ENCODE data around the gene B4GALNT3.

B4GALNT3 gene

DNA sequence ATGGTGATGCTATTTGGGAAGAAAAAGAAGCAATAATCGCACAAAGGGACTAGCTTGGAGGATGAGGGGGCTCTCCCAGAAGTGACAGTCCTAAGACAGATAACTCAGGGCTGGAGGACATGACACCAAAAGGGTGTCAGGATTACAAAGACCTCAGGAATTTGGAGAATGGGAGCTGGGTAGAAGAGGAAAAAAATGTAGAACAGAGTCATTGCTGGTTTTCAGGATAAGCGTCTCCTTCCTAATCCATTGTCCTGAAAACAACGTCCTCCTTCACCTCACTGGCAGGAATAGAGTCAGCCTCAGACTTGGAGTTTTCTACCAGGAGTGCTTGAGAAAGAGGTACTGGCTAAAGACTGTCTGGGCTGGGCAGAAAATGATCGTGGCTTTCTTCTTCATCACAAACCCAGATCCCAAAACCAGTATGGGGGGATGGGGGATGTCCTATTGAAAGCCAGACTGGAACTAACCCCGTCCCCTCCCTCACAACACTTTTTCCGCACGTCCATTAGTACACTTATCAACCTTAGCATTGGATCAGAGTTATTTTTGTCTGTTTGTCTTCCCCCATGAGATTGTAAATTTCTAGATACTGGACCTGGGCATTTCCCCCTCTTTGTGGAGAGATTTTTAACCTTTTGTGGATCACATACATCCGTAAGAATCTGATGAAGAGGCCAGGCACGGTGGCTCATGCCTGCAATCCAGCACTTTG lies 14.3 kb downstream of the B4GALNT3 start:
- H3K4me3 ChIP-seq = no peak overlapping the region
- H3K36me3 ChIP-seq (ENCODE audit: insufficient read depth, low read length) = no peaks in the 10 kb centered on the region
- no peak overlapping the region for H3K27ac ChIP-seq
- no peaks in the 10 kb centered on the region for H3K9me3 ChIP-seq (ENCODE audit: low read depth, low read length)
- DNase-seq (ENCODE audit: low read depth, low spot score) = no peak
- TF ChIP-seq EZH2 (IDR thresholded peaks at IDR 0.05) (no peak), POLR2AphosphoS5 (IDR thresholded peaks at IDR 0.05; ENCODE audit: borderline replicate concordance, low read depth, low read length) (no peak), FOXP2 (optimal IDR thresholded peaks at IDR 0.05; ENCODE audit: control extremely low read depth, extremely low read length, insufficient read depth) (no peak)
- H3K9ac ChIP-seq (ENCODE audit: insufficient read length) = no peak overlapping the region

DNA sequence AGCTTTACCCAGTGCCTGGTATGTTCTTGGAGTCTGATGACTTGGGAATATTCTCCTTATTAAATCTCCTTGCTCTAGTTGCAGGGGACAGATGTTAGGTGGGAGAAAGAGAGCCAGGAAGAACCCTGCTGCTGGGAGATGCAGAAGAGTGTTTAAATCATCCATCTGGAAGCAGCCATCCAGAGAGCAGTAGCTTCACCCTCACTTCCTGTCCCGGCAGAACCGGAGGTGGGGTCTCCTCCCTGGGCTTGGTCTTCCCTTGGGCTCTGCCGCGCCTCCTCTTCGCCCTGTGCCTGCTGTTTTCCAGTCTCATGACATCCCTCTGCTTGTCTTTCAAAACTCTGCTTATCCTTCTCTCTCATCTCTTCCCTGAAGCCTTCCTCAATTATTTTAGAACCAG lies 15.5 kb downstream of the B4GALNT3 start:
- Histone ChIP-seq H3K9me3 (ENCODE audit: low read depth, low read length) (no peaks in the 10 kb centered on the region), H3K27ac (no peak overlapping the region), H3K4me3 (no peak overlapping the region), H3K9ac (ENCODE audit: insufficient read length) (no peak overlapping the region), H3K36me3 (ENCODE audit: insufficient read depth, low read length) (no peaks in the 10 kb centered on the region)
- TF ChIP-seq FOXP2 (optimal IDR thresholded peaks at IDR 0.05; ENCODE audit: control extremely low read depth, extremely low read length, insufficient read depth) (no peak), POLR2AphosphoS5 (IDR thresholded peaks at IDR 0.05; ENCODE audit: borderline replicate concordance, low read depth, low read length) (no peak)
- DNase-seq (ENCODE audit: low read depth, low spot score) = no peak

DNA sequence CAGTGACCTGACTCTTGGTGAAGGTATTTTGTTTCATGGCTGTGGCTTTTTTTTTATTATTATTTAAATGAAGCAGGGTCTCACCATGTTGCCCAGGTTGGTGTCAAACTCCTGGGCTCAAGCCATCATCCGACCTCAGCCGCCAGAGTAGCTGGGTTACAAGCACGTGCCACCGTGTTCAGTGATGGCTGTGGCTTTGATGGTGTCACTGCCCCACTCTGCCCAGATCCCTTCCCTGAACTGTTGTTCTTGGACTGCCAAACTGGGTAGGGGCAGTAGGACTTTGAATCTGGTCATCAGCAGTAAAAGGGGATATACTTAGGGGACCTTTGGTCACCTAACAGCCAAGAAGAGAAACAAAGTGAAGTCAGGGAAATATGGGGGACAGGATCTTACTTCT lies 19.4 kb downstream of the B4GALNT3 start:
- DNase-seq (ENCODE audit: low read depth, low spot score) = no peak
- Histone ChIP-seq H3K4me3 (no peak overlapping the region), H3K9ac (ENCODE audit: insufficient read length) (no peak overlapping the region), H3K36me3 (ENCODE audit: insufficient read depth, low read length) (no peaks in the 10 kb centered on the region), H3K9me3 (ENCODE audit: low read depth, low read length) (no peaks in the 10 kb centered on the region), H3K27ac (no peak overlapping the region)
- TF ChIP-seq EZH2 (IDR thresholded peaks at IDR 0.05) = no peak
- no peak for TF ChIP-seq FOXP2 (optimal IDR thresholded peaks at IDR 0.05; ENCODE audit: control extremely low read depth, extremely low read length, insufficient read depth)
- no peak for TF ChIP-seq POLR2AphosphoS5 (IDR thresholded peaks at IDR 0.05; ENCODE audit: borderline replicate concordance, low read depth, low read length)

DNA sequence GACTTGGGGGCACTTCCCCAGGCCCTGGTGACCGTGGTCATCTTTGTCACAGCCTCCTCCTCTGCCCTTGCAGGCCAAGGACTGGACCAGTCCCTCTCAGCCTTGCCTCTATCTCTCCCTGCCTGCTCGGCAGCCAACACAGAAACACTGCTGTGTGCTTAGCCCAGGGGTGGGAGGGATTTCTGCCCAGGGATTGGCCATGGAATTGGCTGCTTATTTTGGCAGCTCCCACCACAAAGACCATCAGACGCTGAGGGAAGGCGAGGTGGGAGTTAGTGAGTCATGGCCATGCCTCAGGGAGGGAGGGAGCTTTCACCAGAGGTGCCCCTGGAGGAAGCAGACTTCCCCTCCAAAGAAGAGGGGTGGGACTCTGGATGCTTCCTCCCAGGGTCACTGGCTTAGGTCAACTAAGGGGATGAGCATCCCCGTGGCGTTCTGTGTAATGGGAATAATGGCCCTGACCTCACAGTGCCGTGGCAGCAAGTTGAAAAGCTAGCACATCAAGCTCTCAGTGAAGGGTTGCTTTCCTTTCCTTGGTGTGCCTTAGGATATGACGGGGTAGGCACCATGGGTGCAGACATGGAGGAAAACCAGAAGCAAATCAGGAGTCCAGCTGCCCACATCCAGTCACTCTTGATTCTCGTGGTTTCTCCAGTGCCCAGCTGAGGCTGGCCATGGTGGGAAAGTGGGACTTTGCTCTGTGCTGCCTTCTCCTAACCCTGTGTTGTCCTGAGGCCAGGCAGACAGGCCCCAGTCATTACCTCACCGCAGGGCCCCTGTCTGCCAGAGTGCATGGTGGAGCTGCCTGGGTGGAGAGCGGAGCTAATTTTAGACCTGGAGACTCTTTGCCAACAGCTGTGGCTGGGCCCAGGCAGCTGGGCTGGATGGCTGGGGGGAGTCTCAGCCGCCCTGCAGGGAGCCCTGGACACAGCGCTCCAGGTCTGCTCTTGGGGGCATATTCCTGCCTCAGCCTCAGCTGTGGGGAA lies 21.4 kb downstream of the B4GALNT3 start:
- Histone ChIP-seq H3K9ac (ENCODE audit: insufficient read length) (no peak overlapping the region), H3K36me3 (ENCODE audit: insufficient read depth, low read length) (no peaks in the 10 kb centered on the region), H3K4me3 (no peak overlapping the region), H3K27ac (no peak overlapping the region), H3K9me3 (ENCODE audit: low read depth, low read length) (no peaks in the 10 kb centered on the region)
- no peak for DNase-seq (ENCODE audit: low read depth, low spot score)
- TF ChIP-seq POLR2AphosphoS5 (IDR thresholded peaks at IDR 0.05; ENCODE audit: borderline replicate concordance, low read depth, low read length) (no peak), EZH2 (IDR thresholded peaks at IDR 0.05) (no peak), FOXP2 (optimal IDR thresholded peaks at IDR 0.05; ENCODE audit: control extremely low read depth, extremely low read length, insufficient read depth) (no peak)

DNA sequence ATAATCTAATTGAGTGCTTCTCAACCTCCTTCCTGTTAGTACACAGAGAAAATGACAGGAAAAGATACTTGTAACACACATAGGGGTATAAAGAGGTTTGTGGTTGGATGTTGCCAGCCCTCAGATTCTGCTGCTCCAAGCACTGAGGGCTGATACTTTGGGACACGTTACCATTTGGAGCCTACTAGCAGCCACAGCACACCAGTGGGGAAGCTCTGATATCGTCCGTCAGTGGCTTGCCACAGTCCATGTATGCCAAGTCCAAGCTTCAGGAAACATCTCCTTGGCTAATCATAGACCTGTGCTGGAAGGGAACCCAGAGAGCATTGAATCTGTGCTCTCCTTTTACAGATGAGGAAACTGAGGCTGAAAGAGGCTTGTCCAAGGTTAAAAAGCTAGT lies 22.3 kb downstream of the B4GALNT3 start:
- Histone ChIP-seq H3K4me3 (no peak overlapping the region), H3K36me3 (ENCODE audit: insufficient read depth, low read length) (no peaks in the 10 kb centered on the region), H3K9ac (ENCODE audit: insufficient read length) (no peak overlapping the region), H3K27ac (no peak overlapping the region), H3K9me3 (ENCODE audit: low read depth, low read length) (no peaks in the 10 kb centered on the region)
- no peak for TF ChIP-seq FOXP2 (optimal IDR thresholded peaks at IDR 0.05; ENCODE audit: control extremely low read depth, extremely low read length, insufficient read depth)
- TF ChIP-seq POLR2AphosphoS5 (IDR thresholded peaks at IDR 0.05; ENCODE audit: borderline replicate concordance, low read depth, low read length) = no peak
- no peak for TF ChIP-seq EZH2 (IDR thresholded peaks at IDR 0.05)
- DNase-seq (ENCODE audit: low read depth, low spot score) = no peak

DNA sequence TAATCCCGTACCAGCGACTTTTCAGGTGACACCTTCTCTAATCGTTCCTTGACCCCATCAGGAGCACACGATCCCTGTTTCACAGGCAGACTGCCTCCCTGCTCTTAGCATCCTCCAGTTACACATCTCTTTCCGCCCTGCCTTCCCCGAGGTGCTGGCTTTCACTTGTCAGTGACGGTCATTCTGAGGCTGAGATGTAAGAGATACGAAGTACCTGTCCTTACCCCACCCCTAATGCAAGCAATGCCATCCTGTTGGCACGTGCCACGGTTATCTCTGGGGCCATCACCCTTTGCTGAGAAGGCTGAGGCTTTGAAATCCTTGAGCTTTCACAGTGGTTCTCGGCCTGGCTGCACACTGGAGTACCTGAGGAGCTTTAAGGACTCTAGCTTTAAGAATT lies 24.4 kb downstream of the B4GALNT3 start:
- no peak overlapping the region for H3K9ac ChIP-seq (ENCODE audit: insufficient read length)
- no peak overlapping the region for H3K27ac ChIP-seq
- H3K36me3 ChIP-seq (ENCODE audit: insufficient read depth, low read length) = no peaks in the 10 kb centered on the region
- DNase-seq (ENCODE audit: low read depth, low spot score) = no peak
- H3K4me3 ChIP-seq = no peak overlapping the region
- TF ChIP-seq EZH2 (IDR thresholded peaks at IDR 0.05) (no peak), POLR2AphosphoS5 (IDR thresholded peaks at IDR 0.05; ENCODE audit: borderline replicate concordance, low read depth, low read length) (no peak)
- no peaks in the 10 kb centered on the region for H3K9me3 ChIP-seq (ENCODE audit: low read depth, low read length)

DNA sequence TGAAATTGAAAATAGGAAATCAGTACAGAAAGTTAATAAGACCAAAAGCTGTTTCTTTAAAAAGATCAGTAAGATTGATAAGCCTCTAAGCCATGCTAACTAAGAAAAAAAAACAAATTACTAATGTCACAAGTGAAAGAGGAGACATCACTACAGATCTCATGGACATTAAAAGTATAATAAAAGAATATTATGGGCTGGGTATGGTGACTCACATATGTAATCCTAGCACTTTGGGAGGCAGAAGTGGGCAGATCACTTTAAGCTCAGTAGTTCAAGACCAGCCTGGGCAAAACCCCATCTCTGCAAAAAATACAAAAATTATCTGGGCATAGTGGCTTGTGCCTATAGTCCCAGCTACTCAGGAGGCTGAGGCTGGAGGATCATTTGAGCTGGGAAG lies 30.5 kb downstream of the B4GALNT3 start:
- no peaks in the 10 kb centered on the region for H3K36me3 ChIP-seq (ENCODE audit: insufficient read depth, low read length)
- no peak for DNase-seq (ENCODE audit: low read depth, low spot score)
- no peak overlapping the region for H3K4me3 ChIP-seq
- H3K27ac ChIP-seq = no peak overlapping the region
- H3K9me3 ChIP-seq (ENCODE audit: low read depth, low read length) = peaks cover 8% of the 10 kb centered on the region; the same call in 1 of the 2 replicates
- TF ChIP-seq FOXP2 (optimal IDR thresholded peaks at IDR 0.05; ENCODE audit: control extremely low read depth, extremely low read length, insufficient read depth) = no peak
- TF ChIP-seq EZH2 (IDR thresholded peaks at IDR 0.05) = no peak
- no peak for TF ChIP-seq POLR2AphosphoS5 (IDR thresholded peaks at IDR 0.05; ENCODE audit: borderline replicate concordance, low read depth, low read length)
- H3K9ac ChIP-seq (ENCODE audit: insufficient read length) = no peak overlapping the region

DNA sequence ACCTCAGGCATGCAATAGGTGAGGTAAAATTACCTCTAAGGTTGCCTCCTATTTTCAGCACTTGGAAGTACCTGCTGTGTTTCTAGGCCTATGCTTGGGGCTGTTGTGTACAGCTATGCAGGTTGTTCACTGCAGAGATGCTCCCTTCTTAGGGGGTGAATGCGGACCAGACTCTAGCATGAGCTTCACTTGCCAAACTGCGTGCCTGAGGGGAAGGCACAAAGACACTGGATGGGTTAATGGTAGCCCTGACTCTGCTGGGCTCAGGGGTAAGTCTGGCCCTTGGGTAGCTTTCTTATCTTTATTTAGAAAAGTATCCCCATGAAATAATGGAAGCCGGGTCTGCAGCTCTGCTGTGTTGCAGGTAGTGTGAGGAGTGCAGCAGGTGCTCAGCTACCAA lies 35.7 kb downstream of the B4GALNT3 start:
- DNase-seq (ENCODE audit: low read depth, low spot score) = no peak
- Histone ChIP-seq H3K36me3 (ENCODE audit: insufficient read depth, low read length) (no peaks in the 10 kb centered on the region), H3K27ac (no peak overlapping the region), H3K9ac (ENCODE audit: insufficient read length) (no peak overlapping the region), H3K4me3 (no peak overlapping the region), H3K9me3 (ENCODE audit: low read depth, low read length) (no peaks in the 10 kb centered on the region)
- TF ChIP-seq FOXP2 (optimal IDR thresholded peaks at IDR 0.05; ENCODE audit: control extremely low read depth, extremely low read length, insufficient read depth) (no peak), POLR2AphosphoS5 (IDR thresholded peaks at IDR 0.05; ENCODE audit: borderline replicate concordance, low read depth, low read length) (no peak), EZH2 (IDR thresholded peaks at IDR 0.05) (no peak)

Measured in SK-N-MC (cell line).